Activated CD4-positive, alpha-beta T cell treated with anti-CD3 and anti-CD28 coated beads for 4 hours (primary cell): ENCODE data around the gene ATP6V0E2.
"Not testable (repeated sequence)": the region's sequence is repeated elsewhere in the genome, so short reads cannot be mapped to it uniquely, and the experiment has no call there.

ENCODE experiments used
- DNase-seq, 2 donors: peaks; one replicate each; pipeline ENCODE4 v3.0.0-alpha.2; 2020

The ATP6V0E2 gene

GRCh38 chr7:149873074-149873969 is at the start of gene ATP6V0E2:
Gene ATP6V0E2, plus strand, starts transcription at chr7:149873969. Its CDS starts 97 bp downstream, at chr7:149874066.
- peak; percentile 89 to 93 for DNase-seq

DNA sequence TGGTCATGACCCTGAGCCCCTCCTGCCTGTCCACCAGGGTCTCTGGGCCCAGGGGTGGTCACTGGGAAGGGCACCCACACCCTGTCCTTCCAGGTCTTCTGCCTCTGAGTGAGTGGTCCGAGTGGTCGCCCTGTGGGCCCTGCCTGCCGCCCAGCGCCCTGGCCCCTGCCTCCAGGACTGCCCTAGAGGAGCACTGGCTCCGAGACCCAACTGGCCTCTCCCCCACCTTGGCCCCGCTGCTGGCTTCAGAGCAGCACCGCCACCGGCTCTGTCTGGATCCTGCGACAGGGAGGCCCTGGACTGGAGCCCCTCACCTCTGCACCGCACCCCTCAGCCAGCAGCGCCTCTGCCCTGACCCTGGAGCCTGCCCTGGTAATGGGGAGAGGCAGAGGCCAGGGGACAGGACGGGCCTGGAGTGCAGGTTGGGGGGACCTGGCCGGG is 49.4 kb upstream of the ATP6V0E2 start:
- DNase-seq: no peak

- DNase-seq: no peak
Observed at GRCh38 chr7:149824748-149825566, 48.8 kb upstream of the ATP6V0E2 start.

DNA sequence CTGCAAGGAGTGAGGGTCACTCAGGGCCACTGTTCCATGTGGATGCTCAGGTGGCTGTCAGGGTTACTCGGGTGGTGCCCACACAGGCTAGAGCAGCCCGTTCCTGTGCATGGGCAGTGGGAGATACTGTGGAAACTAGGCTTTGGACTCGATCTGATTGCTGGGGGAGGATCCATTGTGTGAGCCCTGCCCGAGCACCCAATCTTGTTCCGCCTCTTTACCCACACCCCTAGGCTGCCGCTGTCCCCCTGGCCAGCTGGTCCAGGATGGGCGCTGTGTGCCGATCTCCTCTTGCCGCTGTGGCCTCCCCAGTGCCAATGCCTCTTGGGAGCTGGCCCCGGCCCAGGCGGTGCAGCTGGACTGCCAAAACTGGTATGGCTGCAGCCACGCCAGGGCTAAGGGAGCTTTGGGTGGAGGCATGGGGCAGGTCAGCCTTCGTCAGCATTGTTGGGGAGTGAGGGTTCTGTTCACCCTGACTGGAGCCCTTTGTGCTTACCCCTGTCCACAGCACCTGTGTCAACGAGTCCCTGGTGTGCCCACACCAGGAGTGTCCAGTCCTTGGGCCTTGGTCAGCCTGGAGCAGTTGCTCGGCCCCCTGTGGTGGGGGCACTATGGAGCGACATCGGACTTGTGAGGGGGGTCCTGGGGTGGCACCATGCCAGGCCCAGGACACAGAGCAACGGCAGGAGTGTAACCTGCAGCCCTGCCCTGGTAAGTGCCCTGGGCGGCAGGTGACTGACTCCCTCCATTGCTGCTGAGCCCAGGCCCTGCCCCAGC is 48.0 kb upstream of the ATP6V0E2 start:
- no peak for DNase-seq

- no peak for DNase-seq
Observed at GRCh38 chr7:149826344-149827088, 47.3 kb upstream of the ATP6V0E2 start.

- no peak for DNase-seq
Observed at GRCh38 chr7:149827089-149827981, 46.4 kb upstream of the ATP6V0E2 start.

DNA sequence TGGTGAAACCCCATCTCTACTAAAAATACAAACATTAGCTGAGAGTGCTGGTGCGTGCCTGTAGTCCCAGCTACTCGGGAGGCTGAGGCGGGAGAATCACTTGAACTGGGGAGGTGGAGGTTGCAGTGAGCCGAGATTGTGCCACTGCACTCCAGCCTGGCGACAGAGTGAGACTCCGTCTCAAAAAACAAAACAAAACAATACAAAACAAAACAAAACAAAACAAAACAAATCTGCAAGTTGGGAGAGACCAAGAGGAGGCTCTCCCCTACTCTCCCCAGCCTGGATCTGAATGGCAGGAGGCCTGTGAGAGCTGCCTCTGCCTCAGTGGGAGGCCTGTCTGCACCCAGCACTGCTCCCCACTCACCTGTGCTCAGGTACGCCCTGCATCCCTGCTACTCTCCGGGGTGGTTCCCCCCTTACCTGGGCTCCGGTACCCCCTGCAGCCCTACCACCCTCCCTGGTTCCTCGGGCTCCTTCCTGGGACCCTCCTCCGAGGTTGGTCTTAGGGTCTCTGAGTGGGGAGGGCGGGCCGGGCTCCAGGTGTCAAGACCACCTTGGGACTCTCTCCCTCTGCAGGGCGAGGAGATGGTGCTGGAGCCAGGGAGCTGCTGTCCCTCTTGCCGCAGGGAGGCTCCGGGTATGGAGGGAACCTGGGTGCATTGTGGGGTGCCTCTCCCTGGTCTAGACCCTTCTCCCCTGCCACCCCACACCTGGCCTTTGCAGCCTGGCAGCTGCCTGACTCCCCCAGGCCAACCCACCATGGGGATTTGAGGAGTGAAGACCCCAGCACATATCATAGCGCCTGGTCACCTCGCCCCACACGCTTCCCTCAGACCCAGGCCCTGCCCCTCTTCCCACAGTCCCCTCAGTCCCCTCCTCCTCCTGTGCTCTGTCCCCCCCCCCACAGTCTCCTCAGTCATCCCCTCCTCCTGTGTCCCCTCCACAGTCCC is 45.1 kb upstream of the ATP6V0E2 start:
- no peak for DNase-seq

DNA sequence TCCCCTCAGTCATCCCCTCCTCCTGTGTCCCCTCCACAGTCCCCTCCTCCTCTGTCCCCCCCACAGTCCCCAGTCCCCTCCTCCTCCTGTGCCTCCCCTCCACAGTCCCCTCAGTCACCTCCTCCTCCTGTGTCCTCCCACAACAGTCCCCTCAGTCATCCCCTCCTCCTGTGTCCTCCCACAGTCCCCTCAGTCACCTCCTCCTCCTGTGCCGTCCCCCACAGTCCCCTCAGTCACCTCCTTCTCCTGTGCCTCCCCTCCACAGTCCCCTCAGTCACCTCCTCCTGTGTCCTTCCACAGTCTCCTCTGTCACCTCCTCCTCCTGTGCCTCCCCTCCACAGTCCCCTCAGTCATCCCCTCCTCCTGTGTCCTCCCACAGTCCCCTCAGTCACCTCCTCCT is 43.2 kb upstream of the ATP6V0E2 start:
- not testable (repeated sequence) for DNase-seq

DNA sequence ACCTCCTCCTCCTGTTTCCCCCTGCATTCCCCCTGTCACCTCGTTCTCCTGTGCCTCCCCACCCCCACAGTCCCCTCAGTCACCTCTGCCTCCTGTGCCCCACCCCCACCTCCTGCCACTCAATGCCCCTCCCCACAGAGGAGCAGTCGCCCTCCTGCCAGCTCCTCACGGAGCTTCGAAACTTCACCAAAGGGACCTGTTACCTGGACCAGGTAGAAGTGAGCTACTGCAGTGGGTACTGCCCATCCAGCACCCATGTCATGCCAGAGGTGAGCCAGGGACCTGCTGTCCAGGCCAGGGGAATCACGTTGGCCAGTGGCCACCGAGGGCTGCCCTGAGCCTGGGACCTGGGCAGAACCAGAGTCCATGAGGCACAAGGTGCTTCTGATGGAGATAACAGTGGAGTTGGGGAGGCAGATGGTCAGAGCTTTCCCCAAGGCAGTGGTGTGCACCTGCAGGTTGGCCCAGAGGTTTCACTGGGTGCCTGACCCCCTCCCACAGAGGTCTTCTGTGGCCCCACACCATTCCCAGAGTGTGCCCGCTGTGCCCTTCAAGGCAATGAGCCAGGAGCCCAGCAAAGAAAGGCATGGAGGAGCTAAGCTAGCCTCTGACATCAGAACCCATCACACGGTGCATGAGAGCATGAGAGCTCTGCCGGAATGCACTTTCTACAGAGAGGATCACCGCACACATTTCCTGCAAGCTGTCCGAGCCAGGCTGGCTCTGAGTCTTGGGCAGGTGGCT is 42.6 kb upstream of the ATP6V0E2 start:
- no peak for DNase-seq

DNA sequence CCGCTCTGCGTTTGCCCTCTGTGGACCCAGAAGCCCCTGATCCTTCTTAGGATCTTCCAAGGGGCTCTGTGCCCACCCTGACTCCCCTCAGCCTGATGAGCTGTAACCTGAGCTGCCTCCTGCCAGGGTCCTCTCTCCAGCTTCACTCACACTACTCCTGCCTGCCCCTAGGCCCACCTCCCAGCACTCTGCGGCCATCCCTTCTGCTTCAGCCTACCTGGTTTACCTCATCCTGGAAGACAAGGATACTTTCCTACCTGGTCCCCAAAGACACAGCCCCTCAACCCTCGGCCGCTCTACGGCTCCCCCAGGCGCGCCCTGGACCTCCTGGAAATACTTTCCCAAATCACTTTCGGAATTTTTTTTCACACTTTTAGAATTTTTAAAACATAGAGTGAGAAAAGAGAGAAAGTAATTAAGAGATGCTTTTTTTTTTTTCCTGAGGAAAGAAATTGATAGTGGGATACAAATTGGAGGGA is 42.0 kb upstream of the ATP6V0E2 start:
- DNase-seq: no peak

- no peak for DNase-seq
Observed at GRCh38 chr7:149832332-149833041, 41.3 kb upstream of the ATP6V0E2 start.

DNA sequence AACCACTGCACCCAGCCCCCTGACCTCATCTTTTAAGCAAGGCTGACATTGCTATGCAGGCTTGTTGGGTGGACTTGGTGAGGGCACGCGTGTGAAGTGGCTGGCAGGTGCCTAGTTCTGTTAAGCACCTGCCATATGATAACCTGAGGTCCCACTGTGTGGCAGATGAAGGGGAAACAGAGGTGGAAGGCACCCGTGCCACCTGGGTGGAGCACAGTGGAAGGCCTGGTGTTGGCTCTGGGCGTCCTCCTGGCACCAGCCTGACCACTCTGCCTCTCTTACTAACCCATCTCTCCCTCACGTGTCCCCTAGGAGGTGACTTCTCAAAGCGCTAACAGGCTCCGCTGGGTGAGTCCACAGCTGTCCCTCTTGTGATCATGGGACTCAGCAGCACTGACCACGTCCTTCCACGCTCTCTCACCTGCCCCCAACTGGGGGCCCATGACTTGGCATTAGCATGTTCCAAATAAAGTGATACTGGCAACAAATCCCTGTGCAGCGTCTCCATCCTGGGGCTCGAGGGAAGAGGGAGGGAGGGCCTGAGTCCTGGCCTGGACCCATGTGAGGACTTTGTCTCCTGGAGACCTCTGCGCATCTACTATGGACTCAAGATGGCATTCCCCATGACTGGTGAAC is 40.2 kb upstream of the ATP6V0E2 start:
- no peak for DNase-seq

GRCh38 chr7:149834601-149835000 is 39.2 kb upstream of the ATP6V0E2 start:
- no peak for DNase-seq

DNA sequence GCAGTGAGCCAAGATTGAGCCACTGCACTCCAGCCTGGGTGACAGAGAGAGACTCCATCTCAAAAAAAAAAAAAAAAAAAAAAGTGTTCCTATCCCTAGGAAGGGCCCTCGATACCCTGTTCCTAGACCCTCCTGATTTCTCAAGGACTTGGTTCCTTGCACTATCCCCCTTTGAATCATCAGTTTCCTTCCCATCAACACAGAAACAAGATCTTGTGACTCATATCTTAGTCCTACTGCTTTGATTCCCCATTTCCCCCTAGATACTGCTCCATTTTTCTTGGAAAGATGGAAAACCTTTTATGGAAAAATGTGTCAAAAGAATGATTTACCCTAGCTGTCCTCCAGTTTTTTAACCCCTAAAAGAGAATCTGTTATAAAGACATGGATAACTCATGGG is 37.3 kb upstream of the ATP6V0E2 start:
- DNase-seq: no peak

DNA sequence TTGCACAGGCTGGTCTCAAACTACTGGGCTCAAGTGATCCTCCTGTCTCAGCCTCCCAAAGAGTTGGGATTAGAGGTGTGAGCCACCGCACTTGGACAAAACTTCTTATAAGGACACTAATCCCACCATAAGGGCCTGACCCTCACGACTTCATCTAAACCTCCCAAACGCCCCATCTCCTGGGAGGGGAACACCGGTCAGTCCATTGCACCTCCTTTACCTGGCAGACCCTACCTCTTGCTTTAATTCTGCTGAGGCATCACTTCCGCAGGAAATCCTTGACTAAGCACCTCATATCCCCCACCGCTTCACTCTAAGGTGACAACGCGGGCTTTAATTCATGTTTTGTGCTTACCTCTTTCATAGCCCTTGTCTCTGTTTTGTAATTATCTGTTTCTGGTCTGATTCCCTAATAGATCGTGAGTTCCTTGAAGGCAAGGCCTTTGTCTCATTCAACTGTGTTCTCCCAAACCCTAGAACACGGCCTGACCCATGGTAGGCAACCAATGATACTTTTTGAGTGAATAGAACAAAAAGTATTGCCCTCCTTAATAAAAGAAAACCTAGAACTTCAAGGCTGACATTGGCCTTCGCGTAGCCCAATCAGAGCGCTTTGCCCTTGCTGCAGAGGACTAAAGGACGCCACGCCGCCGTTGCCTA is 36.1 kb upstream of the ATP6V0E2 start:
- DNase-seq: no peak

DNA sequence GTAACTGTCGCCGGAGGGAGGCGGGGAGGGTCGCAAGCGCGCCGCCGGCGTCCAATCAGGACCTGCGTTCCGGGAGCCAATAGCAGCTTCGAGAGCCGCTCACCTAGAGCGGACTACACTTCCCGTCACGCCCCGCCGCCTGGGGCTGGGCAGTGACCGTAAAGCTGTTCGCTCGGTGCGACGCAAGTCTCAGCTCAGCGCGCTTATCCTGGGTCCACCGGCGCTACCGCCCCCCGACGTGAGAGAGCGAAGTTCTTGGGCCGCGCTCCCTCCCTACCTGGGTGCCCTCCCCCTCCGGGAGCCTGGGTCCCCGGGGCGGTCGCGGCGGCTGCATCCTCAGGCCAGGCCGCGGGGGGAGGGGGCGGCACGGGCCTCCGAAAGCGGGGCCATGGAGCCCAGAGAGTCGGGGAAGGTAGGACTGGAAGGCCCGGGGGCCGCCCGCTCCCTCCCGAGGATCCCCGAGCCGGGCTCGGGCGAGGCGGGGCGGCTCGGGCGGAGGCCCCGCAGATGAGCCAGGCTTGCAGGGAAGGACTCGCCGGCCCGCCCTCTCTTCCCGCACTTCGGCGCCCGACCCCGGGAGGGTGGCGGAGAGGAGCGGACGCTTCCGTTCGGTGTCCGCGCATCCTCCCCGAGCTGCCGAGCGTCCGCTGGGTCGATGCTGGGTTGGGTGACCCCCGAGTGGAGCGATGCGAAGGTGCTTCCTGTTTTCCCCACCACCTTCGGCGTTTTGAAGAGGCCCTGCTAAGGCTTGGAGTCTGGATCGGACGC is 35.4 kb upstream of the ATP6V0E2 start, which contains the start of gene ZNF862:
ZNF862 (plus strand) TSS at position 152 of the 768 bp plus-strand sequence; CDS start at position 389, 237 bp downstream.
- peak; percentile 94 to 95 for DNase-seq
